ENCODE data around the gene TRANK1.

- TF ChIP-seq ZNF768 (tag by site-specific recombination; IDR thresholded peaks at IDR 0.05) (no peak), CTCF (tag by site-specific recombination; IDR thresholded peaks at IDR 0.05) (no peak), ZNF416 (tag by site-specific recombination; IDR thresholded peaks at IDR 0.05) (no peak), TCF7L2 (IDR thresholded peaks at IDR 0.05; ENCODE audit: borderline replicate concordance, low read depth, low read length) (no peak), ZNF544 (tag by site-specific recombination; IDR thresholded peaks at IDR 0.05) (no peak), ZNF214 (tag by site-specific recombination; IDR thresholded peaks at IDR 0.05; ENCODE audit: borderline replicate concordance) (no peak)
Measured at GRCh38 chr3:36800533-36801116, 144.2 kb downstream of the TRANK1 start.

Measured in HEK293 (cell line).